ENCODE results near the gene CASZ1.

Gene CASZ1

DNA sequence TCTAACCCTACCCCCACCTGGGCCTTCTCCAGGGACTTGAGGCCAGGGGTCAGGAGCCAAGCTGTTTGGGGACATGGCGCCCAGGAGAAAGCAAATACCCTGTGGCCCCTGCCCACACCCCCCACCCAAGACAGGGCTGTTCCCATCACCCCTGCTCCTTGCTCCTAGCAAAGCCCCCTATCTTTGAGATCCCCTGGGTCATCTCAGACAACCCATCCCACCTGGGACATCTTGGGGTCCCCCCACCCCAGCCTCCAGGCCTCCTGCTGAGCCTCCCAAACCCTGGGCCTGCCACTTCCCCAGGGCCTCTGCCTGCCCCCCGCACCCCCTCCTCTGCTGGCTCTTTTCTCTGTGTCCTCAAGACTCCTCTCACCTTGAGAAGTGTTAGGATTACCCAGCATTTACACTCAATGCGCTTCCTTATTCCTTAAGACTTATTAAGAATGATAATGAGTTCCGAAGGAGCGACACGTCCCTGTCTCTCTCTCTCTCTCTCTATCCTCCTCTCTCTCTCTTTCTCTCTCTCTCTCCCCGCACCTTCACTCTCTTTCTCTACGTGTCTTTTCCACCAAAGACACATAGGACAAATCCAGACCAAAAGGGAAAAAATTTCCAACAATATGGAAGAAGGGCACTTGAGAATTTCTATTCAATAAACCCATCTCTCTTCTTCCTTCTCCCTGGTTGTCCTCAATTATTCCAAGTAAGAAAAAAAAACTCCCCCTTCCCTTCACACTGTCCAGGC lies 7.2 kb downstream of the CASZ1 start:
- H3K27me3 Mint-ChIP-seq (ENCODE audit: low read depth): peaks cover 54% of the 10 kb centered on the region
- peak overlapping the region in 1 of 3 experiments; percentile 42 for H3K27ac Mint-ChIP-seq
- no peaks in the 10 kb centered on the region for H3K36me3 Mint-ChIP-seq (ENCODE audit: low read depth)
- H3K4me3 Mint-ChIP-seq: no peak overlapping the region
- no peaks in the 10 kb centered on the region for H3K9me3 Mint-ChIP-seq
- H3K4me1 Mint-ChIP-seq: peaks cover 49% of the 10 kb centered on the region
- TF ChIP-seq, protein P1, sequence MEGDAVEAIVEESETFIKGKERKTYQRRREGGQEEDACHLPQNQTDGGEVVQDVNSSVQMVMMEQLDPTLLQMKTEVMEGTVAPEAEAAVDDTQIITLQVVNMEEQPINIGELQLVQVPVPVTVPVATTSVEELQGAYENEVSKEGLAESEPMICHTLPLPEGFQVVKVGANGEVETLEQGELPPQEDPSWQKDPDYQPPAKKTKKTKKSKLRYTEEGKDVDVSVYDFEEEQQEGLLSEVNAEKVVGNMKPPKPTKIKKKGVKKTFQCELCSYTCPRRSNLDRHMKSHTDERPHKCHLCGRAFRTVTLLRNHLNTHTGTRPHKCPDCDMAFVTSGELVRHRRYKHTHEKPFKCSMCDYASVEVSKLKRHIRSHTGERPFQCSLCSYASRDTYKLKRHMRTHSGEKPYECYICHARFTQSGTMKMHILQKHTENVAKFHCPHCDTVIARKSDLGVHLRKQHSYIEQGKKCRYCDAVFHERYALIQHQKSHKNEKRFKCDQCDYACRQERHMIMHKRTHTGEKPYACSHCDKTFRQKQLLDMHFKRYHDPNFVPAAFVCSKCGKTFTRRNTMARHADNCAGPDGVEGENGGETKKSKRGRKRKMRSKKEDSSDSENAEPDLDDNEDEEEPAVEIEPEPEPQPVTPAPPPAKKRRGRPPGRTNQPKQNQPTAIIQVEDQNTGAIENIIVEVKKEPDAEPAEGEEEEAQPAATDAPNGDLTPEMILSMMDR (IDR thresholded peaks at IDR 0.05; ENCODE audit: unreplicated experiment in 3 of 3): peak in 2 of 3 experiments; percentile 11 to 21

DNA sequence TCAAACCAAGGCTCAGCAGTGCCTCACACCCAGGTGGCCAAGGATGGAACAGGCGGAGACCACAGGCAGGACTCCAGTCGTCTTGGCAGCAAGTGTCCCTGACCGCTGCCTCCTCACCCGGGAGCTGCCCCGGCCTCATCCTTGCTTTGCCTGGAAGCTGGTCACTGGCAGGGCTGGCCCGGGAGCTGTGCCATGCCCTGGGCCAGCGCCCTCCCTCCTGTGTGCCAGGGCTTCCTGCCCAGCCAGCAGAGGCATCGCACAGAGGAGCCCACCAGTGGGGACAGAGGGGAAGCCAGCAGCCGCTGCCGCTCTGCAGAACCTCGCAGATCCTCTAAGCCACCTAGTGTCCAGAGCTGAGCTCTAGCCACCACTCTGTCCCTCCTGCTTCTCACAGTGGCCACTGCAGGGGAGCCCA lies 7.8 kb downstream of the CASZ1 start:
- H3K4me1 Mint-ChIP-seq: peaks cover 52% of the 10 kb centered on the region
- TF ChIP-seq, protein P1 (IDR thresholded peaks at IDR 0.05; ENCODE audit: unreplicated experiment in 3 of 3): peak; percentile 33 to 54 (median 35)
- H3K36me3 Mint-ChIP-seq (ENCODE audit: low read depth): no peaks in the 10 kb centered on the region
- peak overlapping the region in 1 of 3 experiments; percentile 42 for H3K27ac Mint-ChIP-seq
- no peak overlapping the region for H3K4me3 Mint-ChIP-seq
- H3K9me3 Mint-ChIP-seq: no peaks in the 10 kb centered on the region
- peaks cover 52% of the 10 kb centered on the region for H3K27me3 Mint-ChIP-seq (ENCODE audit: low read depth)

DNA sequence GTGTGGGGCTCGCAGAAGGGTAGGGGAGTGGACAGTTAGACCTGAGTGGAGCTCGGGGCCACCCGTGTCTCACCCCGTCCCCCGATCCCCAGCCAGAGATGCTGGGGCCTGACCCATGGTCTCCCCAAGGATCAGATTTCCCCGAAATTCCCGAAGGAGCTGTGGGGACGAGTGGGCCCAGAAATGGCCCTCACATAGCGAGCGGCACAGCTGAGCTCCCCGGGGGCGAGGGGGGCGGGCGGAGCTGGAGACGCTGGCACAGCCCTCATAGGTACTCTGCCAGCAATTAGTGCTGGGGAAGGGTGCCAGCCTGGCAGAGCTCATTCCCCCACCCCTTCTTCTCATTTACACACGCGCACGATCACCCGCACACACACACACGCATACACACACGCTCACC lies 9.2 kb downstream of the CASZ1 start:
- TF ChIP-seq, protein P1 (IDR thresholded peaks at IDR 0.05; ENCODE audit: unreplicated experiment in 3 of 3): no peak

DNA sequence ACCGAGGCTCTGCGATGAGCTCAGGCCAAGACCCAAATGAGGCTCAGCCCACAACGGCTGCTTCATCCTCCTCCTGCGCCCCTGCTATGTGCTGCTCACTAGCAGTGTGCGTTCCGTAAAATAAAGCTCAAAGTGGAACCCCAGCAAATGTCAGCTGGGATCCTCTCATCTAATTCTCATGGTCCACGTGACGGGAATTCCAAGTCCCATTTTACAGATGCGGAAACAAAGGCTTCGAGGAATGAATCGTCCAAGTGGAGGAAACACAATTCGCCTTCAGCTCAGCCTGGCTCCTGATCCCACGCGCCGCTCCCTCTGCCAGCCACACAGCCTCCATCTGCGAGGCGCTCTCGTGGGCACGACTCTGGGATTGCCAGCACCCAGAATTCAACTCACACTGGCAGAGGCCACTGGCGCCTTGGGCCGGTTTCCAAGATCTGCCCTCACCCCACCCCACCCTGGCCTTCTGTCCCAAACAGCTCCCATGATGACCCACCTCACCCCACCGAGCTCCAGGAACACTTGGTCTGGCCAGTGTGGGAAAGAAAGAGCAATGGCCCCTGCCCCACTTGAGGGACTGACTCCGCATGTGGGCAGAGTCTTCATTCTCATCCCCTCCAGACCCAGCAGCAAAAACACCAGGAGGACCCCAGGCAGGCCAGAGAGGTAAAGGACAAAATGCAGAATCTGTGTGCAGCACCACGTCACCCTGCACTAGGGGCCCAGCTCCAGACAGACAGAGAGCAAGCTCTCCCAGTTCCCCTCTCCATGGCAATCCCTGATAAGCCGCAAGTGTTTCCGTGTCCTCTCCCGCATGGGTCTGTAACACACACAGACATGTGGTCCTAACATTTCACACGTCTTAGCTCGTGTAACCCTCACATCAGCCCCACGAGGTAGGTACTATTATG lies 10.5 kb downstream of the CASZ1 start:
- peaks cover 43% of the 10 kb centered on the region for H3K27me3 Mint-ChIP-seq (ENCODE audit: low read depth)

More for the DNA sequence above, 9.2 kb downstream of the CASZ1 start:
- peaks cover 45% of the 10 kb centered on the region for H3K27me3 Mint-ChIP-seq (ENCODE audit: low read depth)
- no peak overlapping the region for H3K4me3 Mint-ChIP-seq
- peak overlapping the region; percentile 1 to 74 (median 15) for H3K27ac Mint-ChIP-seq
- H3K36me3 Mint-ChIP-seq (ENCODE audit: low read depth): no peaks in the 10 kb centered on the region
- H3K4me1 Mint-ChIP-seq: peaks cover 47% of the 10 kb centered on the region
- no peaks in the 10 kb centered on the region for H3K9me3 Mint-ChIP-seq

DNA sequence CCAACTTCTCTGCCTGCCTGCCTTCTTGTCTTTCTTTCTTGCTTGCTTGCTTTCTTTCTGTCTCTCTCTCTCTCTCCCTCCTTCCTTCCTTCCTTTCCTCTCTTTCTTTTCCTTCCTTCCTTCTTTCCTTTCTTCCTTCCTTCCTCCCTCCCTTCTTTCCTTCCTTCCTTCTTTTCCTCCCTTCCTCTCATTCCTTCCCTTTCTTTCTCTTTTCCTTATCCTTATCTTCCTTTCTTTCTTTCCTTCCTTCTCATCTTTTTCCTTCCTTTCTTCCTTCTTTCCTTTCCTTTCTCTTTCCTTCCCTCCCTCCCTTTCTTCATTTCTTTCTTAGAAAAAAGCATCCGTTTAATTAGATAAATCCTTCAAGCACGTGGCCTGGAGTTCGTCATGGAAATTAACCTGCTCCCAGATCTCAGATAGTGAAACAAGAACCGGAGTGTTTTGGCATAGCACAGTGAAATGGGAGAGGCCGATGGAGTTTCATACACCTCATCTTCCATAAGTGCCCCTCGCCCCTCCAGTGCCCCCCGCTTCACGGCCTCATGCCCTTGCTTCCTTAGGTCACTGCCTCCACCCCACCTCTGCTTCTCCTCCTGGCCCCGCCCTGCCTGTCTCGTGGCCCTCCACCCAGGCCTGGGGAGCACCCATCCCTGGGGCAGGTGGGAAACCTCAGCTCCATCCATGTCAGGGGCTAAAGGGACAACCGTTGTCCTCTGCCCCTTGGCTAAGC lies 11.3 kb downstream of the CASZ1 start:
- Mint-ChIP-seq H3K27ac (peak overlapping the region in 2 of 3 experiments; percentile 13 to 45), H3K9me3 (no peaks in the 10 kb centered on the region), H3K4me1 (peaks cover 54% of the 10 kb centered on the region), H3K4me3 (no peak overlapping the region), H3K27me3 (ENCODE audit: low read depth) (peaks cover 44% of the 10 kb centered on the region), H3K36me3 (ENCODE audit: low read depth) (no peaks in the 10 kb centered on the region)
- TF ChIP-seq, protein P1 (IDR thresholded peaks at IDR 0.05; ENCODE audit: unreplicated experiment in 3 of 3): no peak

More for the DNA sequence above, 10.5 kb downstream of the CASZ1 start:
- Mint-ChIP-seq H3K36me3 (ENCODE audit: low read depth) (no peaks in the 10 kb centered on the region), H3K27ac (peak overlapping the region in 2 of 3 experiments; percentile 10 to 60), H3K4me3 (no peak overlapping the region), H3K9me3 (no peaks in the 10 kb centered on the region), H3K4me1 (peaks cover 54% of the 10 kb centered on the region)
- TF ChIP-seq, protein P1 (IDR thresholded peaks at IDR 0.05; ENCODE audit: unreplicated experiment in 3 of 3): no peak

All from nephron (organoid).